Thoracic aorta (tissue), 2 donors: ENCODE results near the gene EHMT1. TPM values are rescaled to one million over a fixed set of nuclear protein-coding genes. Genes with fewer than 3 reads are reported as not detected.

Source experiments
- ATAC-seq: fragments of 150-250 bp; one replicate; pipeline ENCODE4 v1.8.0; 2017; ENCODE audit warnings: low read depth; ENCODE audit not compliant: insufficient number of reproducible peaks, low FRiP score
- DNase-seq: peaks from one replicate; pipeline ENCODE4 v3.0.0-alpha.2; 2020; ENCODE audit warnings: low spot score
- H3K27ac ChIP-seq, 2 donors: fragments of 200-600 bp; sonication (generic); 1 replicate in 1 of 2; 2 replicates in 1 of 2; pipeline ENCODE4 v1.5.1; 2016; ENCODE audit warnings: mild to moderate bottlenecking in 2 of 2, moderate library complexity in 2 of 2
- H3K27me3 ChIP-seq: fragments of 200-600 bp; sonication (generic); replicated peaks from 2 replicates; pipeline ENCODE4 v1.6.0; 2016; ENCODE audit warnings: mild to moderate bottlenecking; ENCODE audit not compliant: insufficient read depth
- H3K36me3 ChIP-seq: fragments of 200-600 bp; sonication (generic); one replicate; pipeline ENCODE4 v1.5.1; 2016
- H3K4me1 ChIP-seq, 2 donors: fragments of 200-600 bp; sonication (generic); 1 replicate in 1 of 2; 2 replicates in 1 of 2; pipeline versions ENCODE4 v1.5.1 to v1.6.0; 2016; ENCODE audit warnings: low read depth in 2 of 2, mild to moderate bottlenecking in 1 of 2; ENCODE audit not compliant: control insufficient read depth in 1 of 2
- H3K4me3 ChIP-seq: fragments of 200-600 bp; sonication (generic); 2 replicates; pipeline ENCODE4 v1.5.1; 2016; ENCODE audit warnings: mild to moderate bottlenecking
- H3K9me3 ChIP-seq: fragments of 200-600 bp; sonication (generic); 2 replicates; pipeline ENCODE4 v1.5.1; 2016
- total RNA-seq, 2 donors: library from RNA; depleted of rRNA; stranded (reverse); fragments of >200 nt; gene quantifications; one replicate each; pipeline versions ENCODE4 v1.1.0 to v1.2.3, GENCODE V29; 2016
- TF ChIP-seq, protein P1 (sequence below): fragments of 200-600 bp; sonication (generic); IDR thresholded peaks from one replicate; pipeline ENCODE4 v1.5.1; 2019; ENCODE audit warnings: antibody characterized with exemption

EHMT1 gene
- total RNA-seq, 2 donors from 2014 or later = 67.6 to 150 TPM

DNA sequence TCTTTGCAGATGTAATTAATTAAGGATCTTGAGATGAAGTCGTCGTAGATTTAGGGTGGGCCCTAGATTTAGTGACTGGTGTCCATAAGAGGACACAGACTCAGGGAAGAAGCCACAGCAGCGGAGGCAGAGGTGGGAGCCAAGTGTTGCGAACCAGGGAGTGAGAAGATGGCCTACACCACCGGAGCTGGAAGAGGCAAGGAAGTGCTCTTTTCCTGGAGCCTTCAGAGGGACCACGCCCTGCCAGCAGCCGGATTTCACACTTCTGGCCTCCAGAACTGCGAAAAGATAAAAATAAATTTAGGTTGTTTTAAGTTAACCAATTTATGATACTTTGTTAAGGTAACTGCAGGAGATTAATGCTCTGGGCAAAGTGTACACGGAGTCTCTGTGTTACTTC is 30.7 kb downstream of the EHMT1 start:
- ATAC-seq (no peak), DNase-seq (no peak)
- H3K27ac ChIP-seq = no peak overlapping the region
- H3K27me3 ChIP-seq = no peaks in the 10 kb centered on the region
- no peak overlapping the region for H3K4me3 ChIP-seq
- TF ChIP-seq, protein P1, sequence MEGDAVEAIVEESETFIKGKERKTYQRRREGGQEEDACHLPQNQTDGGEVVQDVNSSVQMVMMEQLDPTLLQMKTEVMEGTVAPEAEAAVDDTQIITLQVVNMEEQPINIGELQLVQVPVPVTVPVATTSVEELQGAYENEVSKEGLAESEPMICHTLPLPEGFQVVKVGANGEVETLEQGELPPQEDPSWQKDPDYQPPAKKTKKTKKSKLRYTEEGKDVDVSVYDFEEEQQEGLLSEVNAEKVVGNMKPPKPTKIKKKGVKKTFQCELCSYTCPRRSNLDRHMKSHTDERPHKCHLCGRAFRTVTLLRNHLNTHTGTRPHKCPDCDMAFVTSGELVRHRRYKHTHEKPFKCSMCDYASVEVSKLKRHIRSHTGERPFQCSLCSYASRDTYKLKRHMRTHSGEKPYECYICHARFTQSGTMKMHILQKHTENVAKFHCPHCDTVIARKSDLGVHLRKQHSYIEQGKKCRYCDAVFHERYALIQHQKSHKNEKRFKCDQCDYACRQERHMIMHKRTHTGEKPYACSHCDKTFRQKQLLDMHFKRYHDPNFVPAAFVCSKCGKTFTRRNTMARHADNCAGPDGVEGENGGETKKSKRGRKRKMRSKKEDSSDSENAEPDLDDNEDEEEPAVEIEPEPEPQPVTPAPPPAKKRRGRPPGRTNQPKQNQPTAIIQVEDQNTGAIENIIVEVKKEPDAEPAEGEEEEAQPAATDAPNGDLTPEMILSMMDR = no peak
- H3K36me3 ChIP-seq = peaks cover 7% of the 10 kb centered on the region
- no peaks in the 10 kb centered on the region for H3K9me3 ChIP-seq
- H3K4me1 ChIP-seq = peaks cover 0 to 7% of the 10 kb centered on the region in 2 donors

DNA sequence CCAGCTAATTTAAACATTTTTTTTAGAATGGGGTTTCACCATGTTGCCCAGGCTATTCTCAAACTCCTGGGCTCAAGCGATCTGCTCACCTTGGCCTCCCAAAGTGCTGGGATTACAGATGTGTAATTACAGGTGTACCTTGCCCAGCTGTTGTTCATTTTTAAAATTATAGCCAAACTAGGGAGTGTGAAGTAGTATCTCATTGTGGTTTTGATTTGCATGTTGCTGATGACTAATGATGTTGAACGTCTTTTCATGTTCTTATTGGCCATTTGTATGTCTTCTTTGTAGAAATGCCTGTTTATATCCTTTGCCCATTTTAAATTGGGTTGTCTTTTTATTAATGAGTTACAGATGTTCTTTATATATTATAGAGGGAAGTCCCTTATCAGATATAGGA is 31.5 kb downstream of the EHMT1 start:
- DNase-seq (no peak), ATAC-seq (no peak)
- Histone ChIP-seq H3K27me3 (no peaks in the 10 kb centered on the region), H3K27ac (no peak overlapping the region), H3K36me3 (peaks cover 7% of the 10 kb centered on the region), H3K4me3 (no peak overlapping the region), H3K9me3 (no peaks in the 10 kb centered on the region), H3K4me1 (peaks cover 0 to 7% of the 10 kb centered on the region in 2 donors)
- TF ChIP-seq, protein P1 = no peak

DNA sequence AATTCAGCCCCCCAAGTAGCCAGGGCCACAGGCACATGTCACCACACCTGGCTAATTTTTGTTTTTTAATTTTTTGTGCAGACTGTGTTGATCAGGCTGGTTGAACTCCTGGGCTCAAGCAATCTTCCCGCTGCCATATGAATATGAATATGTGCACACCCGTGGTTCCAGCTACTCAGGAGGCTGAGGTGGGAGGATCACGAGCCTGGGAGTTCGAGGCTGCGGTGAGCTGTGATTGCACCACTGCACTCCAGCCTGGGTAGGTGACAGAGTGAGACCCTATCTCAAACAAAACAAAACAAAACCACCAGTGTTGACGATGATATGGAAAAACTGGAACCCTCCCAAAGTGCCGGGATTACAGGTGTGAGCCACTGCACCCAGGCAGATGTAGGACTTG is 32.0 kb downstream of the EHMT1 start:
- H3K27me3 ChIP-seq = no peaks in the 10 kb centered on the region
- H3K36me3 ChIP-seq = peaks cover 7% of the 10 kb centered on the region
- ATAC-seq = no peak
- peaks cover 0 to 7% of the 10 kb centered on the region in 2 donors for H3K4me1 ChIP-seq
- H3K4me3 ChIP-seq = no peak overlapping the region
- no peak for DNase-seq
- no peaks in the 10 kb centered on the region for H3K9me3 ChIP-seq
- TF ChIP-seq, protein P1 = no peak
- H3K27ac ChIP-seq = no peak overlapping the region

DNA sequence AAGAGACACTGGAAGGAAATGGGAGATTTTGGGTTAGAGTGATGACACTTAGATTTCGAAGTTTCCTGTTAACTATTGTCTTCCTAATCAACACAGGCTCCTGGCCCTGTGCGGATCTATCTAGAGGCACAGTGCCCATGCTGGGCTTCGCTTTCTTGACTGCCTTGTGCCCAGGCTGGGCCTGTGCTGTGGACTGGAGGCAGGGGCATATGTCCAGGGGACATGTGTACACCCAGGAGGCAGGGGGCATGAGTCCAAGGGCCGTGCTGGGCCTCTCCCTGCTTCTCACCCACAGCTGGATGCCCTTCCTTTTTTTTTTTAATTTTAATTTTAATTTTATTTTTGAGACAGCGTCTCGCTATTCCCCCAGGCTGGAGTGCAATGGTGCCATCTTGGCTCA is 37.6 kb downstream of the EHMT1 start:
- H3K27me3 ChIP-seq = no peaks in the 10 kb centered on the region
- TF ChIP-seq, protein P1 = no peak
- peaks cover 12 to 18% of the 10 kb centered on the region in 2 donors for H3K4me1 ChIP-seq
- H3K9me3 ChIP-seq = no peaks in the 10 kb centered on the region
- no peak overlapping the region for H3K27ac ChIP-seq
- H3K4me3 ChIP-seq = no peak overlapping the region
- ATAC-seq (no peak), DNase-seq (no peak)
- peaks cover 4% of the 10 kb centered on the region for H3K36me3 ChIP-seq

DNA sequence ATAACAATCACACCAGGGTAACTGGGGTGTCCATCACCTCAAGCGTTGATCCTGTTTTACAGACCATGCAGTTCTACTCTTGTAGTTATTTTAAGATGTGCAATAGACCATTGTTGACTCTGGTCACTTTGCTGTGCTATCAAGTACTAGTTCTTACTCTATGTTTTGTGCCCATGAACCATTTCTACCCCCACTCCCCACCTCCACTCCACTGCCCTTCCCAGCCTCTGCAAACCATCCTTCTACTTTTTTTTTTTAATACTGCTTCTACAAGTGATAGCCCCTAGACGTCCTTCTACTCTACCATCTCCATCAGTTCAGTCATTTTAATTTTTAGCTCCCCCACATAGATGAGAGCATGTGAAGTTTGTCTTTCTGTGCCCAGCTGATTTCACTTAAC is 38.8 kb downstream of the EHMT1 start:
- ATAC-seq = no peak
- no peak for DNase-seq
- H3K27ac ChIP-seq = no peak overlapping the region
- no peaks in the 10 kb centered on the region for H3K27me3 ChIP-seq
- no peaks in the 10 kb centered on the region for H3K36me3 ChIP-seq
- peaks cover 12 to 20% of the 10 kb centered on the region in 2 donors for H3K4me1 ChIP-seq
- TF ChIP-seq, protein P1 = no peak
- no peaks in the 10 kb centered on the region for H3K9me3 ChIP-seq
- no peak overlapping the region for H3K4me3 ChIP-seq
